Activated CD4-positive, CD25-positive, alpha-beta regulatory T cell (primary cell): ENCODE results near the gene LYST.
"Not testable (repeated sequence)": the region's sequence is repeated elsewhere in the genome, so short reads cannot be mapped to it uniquely, and the experiment has no call there.

Experiments used
- DNase-seq, 4 experiments: peaks; one replicate each; lab custom pipeline; 2025; lab: John Stamatoyannopoulos, UW

LYST gene

GRCh38 chr1:235857756-235858155, 8.9 kb downstream of the LYST start:
- DNase-seq = no peak

- DNase-seq = no peak
These were observed 10.8 kb downstream of the LYST start for GRCh38 chr1:235855811-235856429.

GRCh38 chr1:235854347-235854746, 12.4 kb downstream of the LYST start:
- no peak for DNase-seq

DNA sequence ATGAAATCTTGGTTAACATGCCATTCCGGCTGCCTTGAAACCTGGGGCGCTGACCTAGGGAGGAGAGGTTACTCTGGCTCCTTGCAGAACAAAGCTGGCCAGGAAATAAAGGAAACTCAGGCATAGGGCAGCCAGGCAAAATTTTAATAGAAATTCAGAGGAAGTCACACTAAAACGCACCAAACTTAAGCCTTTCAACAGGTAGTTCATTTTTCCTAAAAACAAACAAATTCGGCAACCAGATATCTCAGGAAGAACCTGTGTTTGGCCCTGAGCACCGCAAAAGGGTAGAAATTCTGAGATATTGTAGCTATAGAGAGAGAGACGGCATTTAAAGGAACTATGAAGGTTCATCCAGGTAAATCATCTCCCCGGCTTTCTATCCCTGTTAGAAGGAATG, 13.1 kb downstream of the LYST start:
- no peak for DNase-seq

- no peak for DNase-seq
These were observed 13.8 kb downstream of the LYST start for GRCh38 chr1:235852887-235853286.

DNA sequence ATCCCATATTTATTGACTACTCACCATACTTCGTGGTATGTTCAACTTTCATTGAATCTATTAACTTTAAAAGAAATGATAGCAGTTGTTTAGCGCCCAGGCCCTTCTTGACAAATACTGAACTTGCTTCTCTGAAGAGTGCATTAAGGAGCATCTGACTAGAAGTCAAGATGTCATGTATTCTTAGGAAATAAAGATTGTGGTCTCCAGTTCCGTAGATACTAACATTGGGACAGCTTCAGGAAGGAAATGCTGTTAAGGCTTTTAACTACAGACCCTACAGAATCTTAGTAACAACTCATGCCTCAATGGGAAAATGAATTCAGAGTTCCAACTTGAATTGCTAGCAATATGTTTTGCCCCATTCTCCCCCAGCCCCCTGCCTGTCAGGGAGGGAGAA, 14.8 kb downstream of the LYST start:
- no peak for DNase-seq

GRCh38 chr1:235848251-235848650, 18.5 kb downstream of the LYST start:
- not testable (repeated sequence) for DNase-seq

- DNase-seq = not testable (repeated sequence)
These were observed 21.0 kb downstream of the LYST start for GRCh38 chr1:235845656-235846107.

DNA sequence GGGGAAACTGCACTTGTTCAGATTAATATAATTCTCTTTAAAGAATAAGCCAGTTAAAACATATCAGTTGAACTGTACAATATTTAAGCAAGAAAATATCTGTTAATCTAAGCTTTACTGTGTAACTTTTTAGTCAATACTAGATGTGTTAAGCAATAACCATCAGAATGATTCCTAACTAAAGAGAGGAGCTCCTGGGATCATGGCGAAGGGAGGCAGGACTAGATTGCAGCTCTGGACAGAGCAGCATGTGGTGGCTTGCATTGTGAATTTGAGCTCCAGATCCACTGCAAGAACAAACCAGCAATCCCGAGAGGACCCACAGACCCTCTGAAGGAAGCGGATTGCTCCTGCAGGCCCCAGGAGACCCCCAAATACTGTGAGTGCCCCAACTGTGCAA, 21.9 kb downstream of the LYST start:
- no peak for DNase-seq

GRCh38 chr1:235843461-235843961, 23.2 kb downstream of the LYST start:
- DNase-seq = no peak

GRCh38 chr1:235841938-235842545, 24.7 kb downstream of the LYST start:
- DNase-seq = no peak

GRCh38 chr1:235838021-235838420, 28.7 kb downstream of the LYST start:
- no peak for DNase-seq

DNA sequence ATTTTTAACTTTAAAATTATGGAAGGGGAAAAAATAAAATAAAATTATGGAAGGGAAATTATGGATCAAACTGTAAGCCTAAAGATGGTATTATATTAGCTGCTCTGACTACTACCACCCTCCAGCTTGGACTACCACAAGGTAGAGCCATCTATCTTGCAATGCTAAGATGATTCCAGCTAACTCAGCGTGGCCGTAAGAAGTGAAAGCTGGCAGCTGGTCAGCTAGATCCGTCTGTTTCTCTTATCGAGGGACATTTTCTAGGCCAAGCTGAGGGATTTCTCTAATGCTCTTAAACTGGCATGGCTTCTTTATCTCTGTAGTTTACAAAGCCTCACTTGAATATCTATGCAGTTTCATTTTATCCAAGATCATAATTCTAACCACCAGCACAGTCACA, 31.5 kb downstream of the LYST start:
- no peak for DNase-seq

- DNase-seq = no peak
These were observed 32.1 kb downstream of the LYST start for GRCh38 chr1:235834620-235835019.

GRCh38 chr1:235832011-235832410, 34.7 kb downstream of the LYST start:
- DNase-seq = no peak

DNA sequence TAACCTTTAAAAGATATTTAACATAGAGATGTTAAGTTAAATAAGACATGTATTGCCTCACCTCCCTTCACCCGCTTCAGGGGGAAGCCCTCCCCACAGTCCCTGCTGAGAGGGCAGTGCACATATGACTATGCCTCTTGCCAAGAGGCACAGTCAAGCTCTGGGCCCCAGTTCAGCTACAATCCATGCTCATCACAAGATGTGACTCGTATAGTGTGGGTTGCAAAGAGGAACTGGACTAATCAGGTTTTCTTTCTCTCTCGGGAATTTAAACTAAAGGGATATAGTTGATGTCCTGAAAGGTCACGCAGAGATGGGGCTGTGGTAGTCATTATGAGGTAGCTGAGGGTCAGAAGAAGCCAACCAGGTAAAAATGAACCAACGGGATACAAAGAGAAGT, 35.6 kb downstream of the LYST start:
- DNase-seq = no peak

- DNase-seq = no peak
These were observed 40.4 kb downstream of the LYST start for GRCh38 chr1:235826102-235826854.

DNA sequence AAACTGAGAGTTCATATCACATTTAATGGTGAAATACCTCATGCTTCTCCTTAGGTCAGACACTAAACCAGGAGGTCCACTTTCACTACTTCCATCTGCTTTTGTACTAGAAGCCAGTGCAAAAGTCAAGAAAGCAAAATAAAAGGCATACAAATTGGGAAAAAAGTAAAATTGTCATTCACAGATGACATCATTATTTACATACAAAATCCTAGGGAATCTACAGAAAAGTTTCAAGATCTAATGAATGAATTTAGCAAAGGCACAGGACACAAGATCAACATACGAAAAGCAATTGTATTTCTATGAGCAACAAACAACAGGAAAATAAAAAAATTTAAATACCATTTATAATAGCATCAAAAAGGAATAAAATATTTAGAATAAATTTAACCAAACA, 41.5 kb downstream of the LYST start:
- DNase-seq = no peak

DNA sequence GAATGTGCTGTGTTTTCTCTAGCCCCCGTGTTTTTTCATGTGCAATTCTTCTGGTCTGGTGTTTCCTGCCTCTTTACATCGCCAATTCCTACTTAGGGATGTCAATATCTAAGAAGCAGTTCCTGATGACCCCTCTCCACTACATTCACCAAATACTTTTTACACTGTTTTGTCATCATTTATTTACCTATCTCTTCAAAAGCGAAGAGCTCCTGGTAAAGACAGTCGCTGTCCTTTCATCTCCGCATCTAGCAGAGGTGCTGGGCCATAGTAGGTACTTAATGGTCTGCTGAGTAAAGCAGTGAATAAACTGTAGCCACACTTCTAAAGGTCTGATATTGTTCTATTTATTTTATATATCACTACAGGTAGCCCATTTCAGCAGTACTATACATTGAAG, 43.0 kb downstream of the LYST start:
- DNase-seq = no peak

DNA sequence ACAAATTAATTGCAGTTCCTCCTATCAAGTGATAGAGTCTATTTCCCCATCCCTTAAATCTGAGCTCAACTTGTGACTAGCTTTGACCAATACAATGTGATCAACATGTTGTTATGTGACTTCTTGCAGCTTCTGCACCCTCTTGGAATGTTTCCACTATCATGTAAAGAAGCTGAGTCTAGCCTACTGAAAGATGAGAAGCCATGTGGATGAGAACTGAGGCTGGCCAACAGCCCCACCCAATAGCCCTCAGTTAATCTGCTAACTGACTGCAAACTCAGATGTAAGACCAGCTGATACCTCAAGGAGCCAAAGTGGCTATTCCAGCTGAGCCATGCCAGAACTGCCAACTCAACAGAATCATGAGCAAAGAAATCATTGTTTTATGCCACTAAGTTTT, 44.0 kb downstream of the LYST start:
- DNase-seq = no peak

- DNase-seq = no peak
These were observed 45.2 kb downstream of the LYST start for GRCh38 chr1:235821361-235821981.

DNA sequence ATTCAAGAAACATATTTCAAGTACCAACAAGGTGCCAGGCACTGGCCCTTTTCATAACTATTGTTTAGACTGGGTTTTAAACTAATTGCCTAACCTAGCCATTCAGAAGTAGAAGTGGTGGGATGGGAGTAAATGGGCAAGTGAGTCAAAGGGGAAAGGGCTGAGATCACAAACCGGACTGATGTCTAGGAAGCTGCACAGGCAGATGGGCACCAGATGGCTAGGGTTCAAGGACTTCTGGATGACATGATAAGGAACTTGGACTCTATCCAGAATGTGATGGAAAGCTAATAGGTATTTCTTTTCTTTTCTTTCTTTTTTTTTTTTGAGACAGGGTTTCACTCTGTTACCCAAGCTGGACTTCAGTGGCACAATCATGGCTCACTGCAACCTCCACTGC, 46.6 kb downstream of the LYST start:
- no peak for DNase-seq
